ENCODE data around the gene USP7. TPM values are rescaled to one million over a fixed set of nuclear protein-coding genes. Genes with fewer than 3 reads are reported as not detected.

USP7 gene
- total and polyA plus RNA-seq, 4 experiments from 2014 or later, result 4.8 to 206 (median 106) TPM

- Mint-ChIP-seq H3K36me3 (peaks cover 16 to 32% of the 10 kb centered on the region in 2 donors), H3K27me3 (no peaks in the 10 kb centered on the region), H3K4me1 (peaks cover 53 to 74% (median 62%) of the 10 kb centered on the region in 4 donors), H3K27ac (no peak overlapping the region), H3K9me3 (no peaks in the 10 kb centered on the region), H3K4me3 (peak overlapping the region in 2 of 8 donors; percentile 1 to 2)
- peaks cover 21% of the 10 kb centered on the region for H3K36me3 ChIP-seq (ENCODE audit: insufficient read depth, low read length)
- POLR2A ChIA-PET (ENCODE audit: partially characterized antibody), result interaction anchor here (1.1 kb wide), 1 partner anchor 9 kb away, joined by 3 read pairs; no protein-coding TSS in a partner anchor
- no peak overlapping the region for H3K4me3 ChIP-seq (ENCODE audit: low read length in 2 of 2)
- intact Hi-C loops (cut with micrococcal nuclease), result loop anchor here (10.0 kb wide), 1 partner anchor 203 kb away; no protein-coding TSS in a partner anchor
- H3K4me1 ChIP-seq (ENCODE audit: insufficient read depth, low read length), result peaks cover 48% of the 10 kb centered on the region
- peak; percentile 43 to 55 (median 50) for DNase-seq
- CTCF ChIA-PET (ENCODE audit: partially characterized antibody), result interaction anchor here (6.1 kb wide), 1 partner anchor 76 kb away, joined by 70 read pairs; no protein-coding TSS in a partner anchor
- H3K27ac ChIP-seq (ENCODE audit: low read depth, low read length), result no peak overlapping the region
- no peaks in the 10 kb centered on the region for H3K9me3 ChIP-seq (ENCODE audit: control insufficient read depth in 1 of 2, low read length in 2 of 2)
- no peaks in the 10 kb centered on the region for H3K27me3 ChIP-seq (ENCODE audit: insufficient read depth, low read length)
These were observed 31.8 kb downstream of the USP7 start for GRCh38 chr16:8931859-8932258.

GRCh38 chr16:8929086-8929748 lies 34.5 kb downstream of the USP7 start:
- ChIA-PET POLR2A (ENCODE audit: partially characterized antibody) (no interaction called here), CTCF (ENCODE audit: partially characterized antibody) (interaction anchor here (1.4 kb wide), 1 partner anchor 80 kb away, joined by 3 read pairs; no protein-coding TSS in a partner anchor)
- H3K4me1 Mint-ChIP-seq, result peaks cover 42 to 66% (median 54%) of the 10 kb centered on the region in 4 donors
- no peaks in the 10 kb centered on the region for H3K9me3 Mint-ChIP-seq
- intact Hi-C loops (cut with micrococcal nuclease), result no loop called here
- H3K36me3 Mint-ChIP-seq, result peaks cover 26 to 53% of the 10 kb centered on the region in 2 donors
- Histone ChIP-seq H3K27me3 (ENCODE audit: insufficient read depth, low read length) (no peaks in the 10 kb centered on the region), H3K4me3 (ENCODE audit: low read length in 2 of 2) (no peak overlapping the region), H3K36me3 (ENCODE audit: insufficient read depth, low read length) (peaks cover 32% of the 10 kb centered on the region), H3K9me3 (ENCODE audit: control insufficient read depth in 1 of 2, low read length in 2 of 2) (no peaks in the 10 kb centered on the region), H3K4me1 (ENCODE audit: insufficient read depth, low read length) (peaks cover 40% of the 10 kb centered on the region), H3K27ac (ENCODE audit: low read depth, low read length) (no peak overlapping the region)
- DNase-seq, result no peak
- peak overlapping the region in 1 of 7 donors; percentile 52 for H3K27ac Mint-ChIP-seq
- H3K27me3 Mint-ChIP-seq, result no peaks in the 10 kb centered on the region
- peak overlapping the region in 1 of 8 donors; percentile 20 for H3K4me3 Mint-ChIP-seq

GRCh38 chr16:8928467-8928957 lies 35.2 kb downstream of the USP7 start:
- peaks cover 33% of the 10 kb centered on the region for H3K36me3 ChIP-seq (ENCODE audit: insufficient read depth, low read length)
- no peak overlapping the region for H3K4me3 Mint-ChIP-seq
- ChIA-PET CTCF (ENCODE audit: partially characterized antibody) (interaction anchor here (1.0 to 1.4 kb wide), 3 partner anchors 8 to 210 kb away, joined by 3 to 6 read pairs (median 3); no protein-coding TSS in a partner anchor), POLR2A (ENCODE audit: partially characterized antibody) (interaction anchor here (0.7 kb wide), 1 partner anchor 30 kb away, joined by 3 read pairs; no protein-coding TSS in a partner anchor)
- H3K4me1 ChIP-seq (ENCODE audit: insufficient read depth, low read length), result peaks cover 42% of the 10 kb centered on the region
- no peak overlapping the region for H3K27ac ChIP-seq (ENCODE audit: low read depth, low read length)
- no peak overlapping the region for H3K4me3 ChIP-seq (ENCODE audit: low read length in 2 of 2)
- no peaks in the 10 kb centered on the region for H3K27me3 ChIP-seq (ENCODE audit: insufficient read depth, low read length)
- peaks cover 28 to 60% of the 10 kb centered on the region in 2 donors for H3K36me3 Mint-ChIP-seq
- no peak for DNase-seq
- H3K9me3 Mint-ChIP-seq, result no peaks in the 10 kb centered on the region
- H3K9me3 ChIP-seq (ENCODE audit: control insufficient read depth in 1 of 2, low read length in 2 of 2), result no peaks in the 10 kb centered on the region
- no peaks in the 10 kb centered on the region for H3K27me3 Mint-ChIP-seq
- H3K27ac Mint-ChIP-seq, result peak overlapping the region in 2 of 7 donors; percentile 6 to 8
- H3K4me1 Mint-ChIP-seq, result peaks cover 40 to 66% (median 55%) of the 10 kb centered on the region in 4 donors
- intact Hi-C loops (cut with micrococcal nuclease), result no loop called here

DNA sequence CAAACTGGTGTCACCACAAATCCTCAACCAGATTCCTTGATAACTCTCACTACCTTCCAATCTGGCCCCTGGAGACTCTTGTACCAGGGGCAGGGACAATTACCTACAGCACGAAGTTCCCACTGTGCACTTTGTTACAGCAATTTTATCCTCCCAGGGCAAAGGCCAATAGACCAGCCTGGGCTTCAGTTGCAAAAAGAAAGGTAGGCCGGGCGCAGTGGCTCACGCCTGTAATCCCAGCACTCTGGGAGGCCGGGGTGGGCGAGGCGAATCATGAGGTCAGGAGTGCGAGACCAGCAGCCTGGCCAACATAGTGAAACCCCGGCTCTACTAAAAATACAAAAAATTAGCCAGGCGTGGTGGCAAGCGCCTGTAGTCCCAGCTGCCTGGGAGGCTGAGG lies 36.9 kb downstream of the USP7 start:
- Mint-ChIP-seq H3K4me3 (no peak overlapping the region), H3K27ac (peak overlapping the region in 2 of 7 donors; percentile 9 to 37), H3K27me3 (no peaks in the 10 kb centered on the region), H3K4me1 (peaks cover 33 to 69% (median 52%) of the 10 kb centered on the region in 4 donors), H3K9me3 (no peaks in the 10 kb centered on the region), H3K36me3 (peaks cover 29 to 75% of the 10 kb centered on the region in 2 donors)
- Histone ChIP-seq H3K27ac (ENCODE audit: low read depth, low read length) (no peak overlapping the region), H3K36me3 (ENCODE audit: insufficient read depth, low read length) (peaks cover 50% of the 10 kb centered on the region), H3K9me3 (ENCODE audit: control insufficient read depth in 1 of 2, low read length in 2 of 2) (no peaks in the 10 kb centered on the region), H3K27me3 (ENCODE audit: insufficient read depth, low read length) (no peaks in the 10 kb centered on the region), H3K4me1 (ENCODE audit: insufficient read depth, low read length) (peaks cover 44% of the 10 kb centered on the region), H3K4me3 (ENCODE audit: low read length in 2 of 2) (no peak overlapping the region)
- ChIA-PET POLR2A (ENCODE audit: partially characterized antibody) (no interaction called here), CTCF (ENCODE audit: partially characterized antibody) (interaction anchor here (2.0 kb wide), 1 partner anchor 10 kb away, joined by 7 read pairs; no protein-coding TSS in a partner anchor)
- DNase-seq, result no peak
- intact Hi-C loops (cut with micrococcal nuclease), result no loop called here

DNA sequence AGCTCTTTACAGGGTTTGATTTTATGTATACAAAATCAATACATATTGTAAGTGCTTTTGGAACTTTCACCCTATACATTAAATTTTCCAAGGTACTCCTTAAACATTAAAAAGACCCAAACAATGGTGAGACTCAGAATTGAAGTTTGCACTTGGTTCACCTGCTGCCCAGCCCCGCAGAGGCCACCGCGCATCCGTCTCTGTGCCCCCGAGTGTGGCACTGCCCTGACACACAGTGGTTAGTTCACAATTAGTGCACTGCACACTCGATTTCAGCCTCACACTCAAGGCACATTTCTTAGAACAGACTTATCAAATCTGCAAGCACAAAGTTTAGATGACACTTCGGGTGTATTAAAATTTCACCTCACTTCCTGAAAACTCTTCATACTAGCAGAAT lies 38.3 kb downstream of the USP7 start:
- Histone ChIP-seq H3K4me3 (ENCODE audit: low read length in 2 of 2) (no peak overlapping the region), H3K27ac (ENCODE audit: low read depth, low read length) (no peak overlapping the region), H3K9me3 (ENCODE audit: control insufficient read depth in 1 of 2, low read length in 2 of 2) (no peaks in the 10 kb centered on the region), H3K36me3 (ENCODE audit: insufficient read depth, low read length) (peaks cover 64% of the 10 kb centered on the region), H3K4me1 (ENCODE audit: insufficient read depth, low read length) (peaks cover 52% of the 10 kb centered on the region), H3K27me3 (ENCODE audit: insufficient read depth, low read length) (no peaks in the 10 kb centered on the region)
- ChIA-PET CTCF (ENCODE audit: partially characterized antibody) (interaction anchor here (1.4 to 2.0 kb wide), 2 partner anchors 11 to 83 kb away, joined by 6 to 7 read pairs; no protein-coding TSS in a partner anchor), POLR2A (ENCODE audit: partially characterized antibody) (no interaction called here)
- Mint-ChIP-seq H3K4me1 (peaks cover 34 to 75% (median 56%) of the 10 kb centered on the region in 4 donors), H3K27ac (peak overlapping the region in 1 of 7 donors; percentile 46), H3K4me3 (no peak overlapping the region), H3K36me3 (peaks cover 38 to 87% of the 10 kb centered on the region in 2 donors), H3K27me3 (no peaks in the 10 kb centered on the region), H3K9me3 (no peaks in the 10 kb centered on the region)
- intact Hi-C loops (cut with micrococcal nuclease), result no loop called here
- no peak for DNase-seq

- CTCF ChIA-PET (ENCODE audit: partially characterized antibody), result interaction anchor here (0.9 to 1.4 kb wide), 3 partner anchors 12 to 84 kb away, joined by 3 to 6 read pairs (median 4); no protein-coding TSS in a partner anchor
- Mint-ChIP-seq H3K4me1 (peaks cover 38 to 77% (median 61%) of the 10 kb centered on the region in 4 donors), H3K27ac (peak overlapping the region in 6 of 7 donors; percentile 7 to 66 (median 58)), H3K9me3 (no peaks in the 10 kb centered on the region), H3K4me3 (peak overlapping the region in 1 of 8 donors; percentile 10), H3K27me3 (no peaks in the 10 kb centered on the region), H3K36me3 (peaks cover 39 to 89% of the 10 kb centered on the region in 2 donors)
- Histone ChIP-seq H3K27ac (ENCODE audit: low read depth, low read length) (no peak overlapping the region), H3K9me3 (ENCODE audit: control insufficient read depth in 1 of 2, low read length in 2 of 2) (no peaks in the 10 kb centered on the region), H3K4me3 (ENCODE audit: low read length in 2 of 2) (no peak overlapping the region), H3K4me1 (ENCODE audit: insufficient read depth, low read length) (peaks cover 60% of the 10 kb centered on the region), H3K27me3 (ENCODE audit: insufficient read depth, low read length) (no peaks in the 10 kb centered on the region), H3K36me3 (ENCODE audit: insufficient read depth, low read length) (peaks cover 65% of the 10 kb centered on the region)
- intact Hi-C loops (cut with micrococcal nuclease), result loop anchor here (5.0 kb wide), 1 partner anchor 38 kb away; the partner anchor contains the start of gene USP7
- no peak for DNase-seq
- POLR2A ChIA-PET (ENCODE audit: partially characterized antibody), result no interaction called here
These were observed 39.5 kb downstream of the USP7 start for GRCh38 chr16:8924214-8924613.

GRCh38 chr16:8923199-8923598 lies 40.5 kb downstream of the USP7 start:
- Histone ChIP-seq H3K27me3 (ENCODE audit: insufficient read depth, low read length) (no peaks in the 10 kb centered on the region), H3K4me1 (ENCODE audit: insufficient read depth, low read length) (peaks cover 56% of the 10 kb centered on the region), H3K9me3 (ENCODE audit: control insufficient read depth in 1 of 2, low read length in 2 of 2) (no peaks in the 10 kb centered on the region), H3K4me3 (ENCODE audit: low read length in 2 of 2) (no peak overlapping the region), H3K36me3 (ENCODE audit: insufficient read depth, low read length) (peaks cover 65% of the 10 kb centered on the region), H3K27ac (ENCODE audit: low read depth, low read length) (no peak overlapping the region)
- H3K4me3 Mint-ChIP-seq, result no peak overlapping the region
- peaks cover 39 to 74% (median 59%) of the 10 kb centered on the region in 4 donors for H3K4me1 Mint-ChIP-seq
- no peaks in the 10 kb centered on the region for H3K27me3 Mint-ChIP-seq
- ChIA-PET CTCF (ENCODE audit: partially characterized antibody) (interaction anchor here (1.1 to 1.2 kb wide), 2 partner anchors 13 to 86 kb away, joined by 4 to 6 read pairs; no protein-coding TSS in a partner anchor), POLR2A (ENCODE audit: partially characterized antibody) (interaction anchor here (1.0 to 1.3 kb wide), 2 partner anchors 12 to 24 kb away, joined by 3 read pairs; no protein-coding TSS in a partner anchor)
- intact Hi-C loops (cut with micrococcal nuclease), result loop anchor here (5.0 kb wide), 1 partner anchor 39 kb away; the partner anchor contains the start of gene USP7
- no peaks in the 10 kb centered on the region for H3K9me3 Mint-ChIP-seq
- peak overlapping the region in 2 of 7 donors; percentile 55 to 66 for H3K27ac Mint-ChIP-seq
- peaks cover 37 to 87% of the 10 kb centered on the region in 2 donors for H3K36me3 Mint-ChIP-seq
- DNase-seq, result no peak
